Upper lobe of right lung (tissue), 1 donor: Measurements from ENCODE around the gene MFN2. TPM values are rescaled to one million over a fixed set of nuclear protein-coding genes. Genes with fewer than 3 reads are reported as not detected.

ENCODE experiments used
- ATAC-seq: fragments of 200-7000 bp; cut with Tn5 transposase; one replicate; pipeline ENCODE4 v1.9.1; 2020; ENCODE audit warnings: mild to moderate bottlenecking, moderate library complexity
- DNase-seq: peaks from one replicate; pipeline ENCODE4 v3.0.0-alpha.2; 2020
- H3K27ac ChIP-seq: fragments of 200-600 bp; one replicate; pipeline ENCODE4 v1.8.0; 2022
- H3K27me3 ChIP-seq: fragments of 200-600 bp; one replicate; pipeline ENCODE4 v1.8.0; 2022; ENCODE audit warnings: mild to moderate bottlenecking
- H3K36me3 ChIP-seq: fragments of 200-600 bp; one replicate; pipeline ENCODE4 v1.8.0; 2022
- H3K4me1 ChIP-seq: fragments of 200-600 bp; one replicate; pipeline ENCODE4 v1.8.0; 2022
- H3K4me3 ChIP-seq: fragments of 200-600 bp; one replicate; pipeline ENCODE4 v1.8.0; 2022; ENCODE audit warnings: mild to moderate bottlenecking
- H3K9me3 ChIP-seq: fragments of 200-600 bp; one replicate; pipeline ENCODE4 v1.8.0; 2022
- CTCF ChIP-seq: fragments of 200-600 bp; IDR thresholded peaks from one replicate; pipeline ENCODE4 v1.8.0; 2022; ENCODE audit warnings: antibody characterized with exemption
- intact Hi-C: fragments of 100-400 bp; cut with DNase I; formaldehyde crosslinking; loops from one replicate; pipeline ENCODE4 v1.11.0; 2022
- total RNA-seq: library from RNA; stranded (reverse); fragmentation: NEBNext Ultra II Directional; extraction: Animal tissue kit (Norgen Biotek cat#: 25700); gene quantifications from one replicate; pipeline ENCODE4 v1.2.1, GENCODE V29; 2021
- donor health status: DM: no; HTN: yes; CAD: no; lungs with severe emphysema.

MFN2 gene
- total RNA-seq, 1 donor from 2014 or later = 89.9 TPM

- TF ChIP-seq CTCF = no peak
- Histone ChIP-seq H3K4me3 (peak overlapping the region; percentile 100), H3K9me3 (no peaks in the 10 kb centered on the region), H3K27ac (peak overlapping the region; percentile 95), H3K27me3 (no peaks in the 10 kb centered on the region), H3K4me1 (peaks cover 24% of the 10 kb centered on the region), H3K36me3 (peaks cover 33% of the 10 kb centered on the region)
- ATAC-seq (peak; percentile 1), DNase-seq (peak; percentile 74)
- intact Hi-C loops = no loop called here
Observed at GRCh38 chr1:11979028-11979850, 1.0 kb upstream of the MFN2 start.

GRCh38 chr1:11980676-11980972 is 380 bp downstream of the MFN2 start:
- Histone ChIP-seq H3K27me3 (no peaks in the 10 kb centered on the region), H3K4me3 (peak overlapping the region; percentile 100), H3K27ac (peak overlapping the region; percentile 95), H3K4me1 (peaks cover 24% of the 10 kb centered on the region), H3K9me3 (no peaks in the 10 kb centered on the region), H3K36me3 (peaks cover 36% of the 10 kb centered on the region)
- intact Hi-C loops = no loop called here
- no peak for TF ChIP-seq CTCF
- no peak for ATAC-seq
- DNase-seq = no peak

- no peak for ATAC-seq
- no peaks in the 10 kb centered on the region for H3K9me3 ChIP-seq
- H3K36me3 ChIP-seq = peaks cover 39% of the 10 kb centered on the region
- DNase-seq = no peak
- no peaks in the 10 kb centered on the region for H3K27me3 ChIP-seq
- H3K4me1 ChIP-seq = peaks cover 24% of the 10 kb centered on the region
- no peak overlapping the region for H3K27ac ChIP-seq
- peak overlapping the region; percentile 100 for H3K4me3 ChIP-seq
- no peak for TF ChIP-seq CTCF
- intact Hi-C loops = no loop called here
Observed at GRCh38 chr1:11981378-11982009, 1.2 kb downstream of the MFN2 start.

GRCh38 chr1:11982010-11982392 is 1.8 kb downstream of the MFN2 start:
- no peak for DNase-seq
- Histone ChIP-seq H3K9me3 (no peaks in the 10 kb centered on the region), H3K27me3 (no peaks in the 10 kb centered on the region), H3K4me1 (peaks cover 24% of the 10 kb centered on the region), H3K27ac (no peak overlapping the region), H3K4me3 (no peak overlapping the region), H3K36me3 (peaks cover 39% of the 10 kb centered on the region)
- no peak for ATAC-seq
- no peak for TF ChIP-seq CTCF
- intact Hi-C loops = no loop called here

- TF ChIP-seq CTCF = no peak
- H3K27ac ChIP-seq = no peak overlapping the region
Observed at GRCh38 chr1:11984121-11984520, 3.9 kb downstream of the MFN2 start.

More at GRCh38 chr1:11984121-11984520, 3.9 kb downstream of the MFN2 start:
- Histone ChIP-seq H3K9me3 (no peaks in the 10 kb centered on the region), H3K36me3 (peaks cover 43% of the 10 kb centered on the region), H3K4me1 (peaks cover 19% of the 10 kb centered on the region), H3K27me3 (no peaks in the 10 kb centered on the region), H3K4me3 (no peak overlapping the region)
- DNase-seq = no peak
- intact Hi-C loops = no loop called here
- no peak for ATAC-seq
